Mesothelial cell of epicardium (in vitro differentiated cells): Measurements from ENCODE around the gene ANKRD33B. TPM values are rescaled to one million over a fixed set of nuclear protein-coding genes. Genes with fewer than 3 reads are reported as not detected.

Source experiments
- DNase-seq, 2 experiments: peaks; one replicate each; pipeline ENCODE4 v3.0.0; 2021; ENCODE audit warnings: low spot score in 2 of 2; ENCODE audit not compliant: unreplicated experiment in 2 of 2
- H3K27ac Mint-ChIP-seq: 2 replicates; pipeline ENCODE4 v1.8.0; 2021; ENCODE audit warnings: mixed read lengths
- H3K27me3 Mint-ChIP-seq: 2 replicates; pipeline ENCODE4 v1.8.0; 2021; ENCODE audit warnings: low read depth, mixed read lengths
- H3K36me3 Mint-ChIP-seq: 2 replicates; pipeline ENCODE4 v1.8.0; 2021; ENCODE audit warnings: mixed read lengths
- H3K4me1 Mint-ChIP-seq: 2 replicates; pipeline ENCODE4 v1.8.0; 2021; ENCODE audit warnings: mixed read lengths
- H3K4me3 Mint-ChIP-seq: 2 replicates; pipeline ENCODE4 v1.8.0; 2021; ENCODE audit warnings: mild to moderate bottlenecking, moderate library complexity, mixed read lengths
- H3K9me3 Mint-ChIP-seq: 2 replicates; pipeline ENCODE4 v1.8.0; 2021; ENCODE audit warnings: mixed read lengths
- CTCF ChIP-seq: fragments of 200-600 bp; sonication (generic); IDR thresholded peaks from one replicate; pipeline ENCODE4 v1.5.0; 2021; ENCODE audit warnings: antibody characterized with exemption; ENCODE audit not compliant: unreplicated experiment
- total RNA-seq: library from RNA; stranded (reverse); gene quantifications from 3 replicates; pipeline ENCODE4 v1.2.1, GENCODE V29; 2021

The ANKRD33B gene
- total RNA-seq, 1 donor from 2014 or later, result 3.8 TPM

DNA sequence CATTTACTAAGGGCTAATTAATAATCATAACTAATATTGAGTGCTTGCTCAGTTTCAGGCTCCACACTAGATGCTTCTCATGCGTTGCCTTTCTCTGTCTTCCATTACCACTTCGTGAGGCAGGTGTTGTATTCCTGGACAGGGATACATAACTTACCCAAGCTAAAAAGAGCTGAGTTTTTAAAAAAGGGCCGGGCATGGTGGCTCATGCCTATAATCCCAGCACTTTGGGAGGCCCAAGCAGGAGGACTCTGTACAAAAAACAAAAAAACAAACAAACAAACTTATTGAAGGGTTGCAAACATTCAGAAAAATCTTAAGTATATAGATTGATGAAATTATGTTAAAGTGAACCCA lies 12.1 kb upstream of the ANKRD33B start:
- peak overlapping the region; percentile 89 for H3K27ac Mint-ChIP-seq
- DNase-seq, result no peak
- H3K4me1 Mint-ChIP-seq, result peaks cover 26% of the 10 kb centered on the region
- H3K36me3 Mint-ChIP-seq, result no peaks in the 10 kb centered on the region
- no peak for TF ChIP-seq CTCF
- H3K9me3 Mint-ChIP-seq, result no peaks in the 10 kb centered on the region
- H3K4me3 Mint-ChIP-seq, result no peak overlapping the region
- no peaks in the 10 kb centered on the region for H3K27me3 Mint-ChIP-seq

- Mint-ChIP-seq H3K27ac (peak overlapping the region; percentile 11), H3K9me3 (no peaks in the 10 kb centered on the region), H3K27me3 (peaks cover 2% of the 10 kb centered on the region), H3K4me3 (no peak overlapping the region), H3K36me3 (no peaks in the 10 kb centered on the region), H3K4me1 (peaks cover 32% of the 10 kb centered on the region)
- DNase-seq, result no peak
- no peak for TF ChIP-seq CTCF
These were observed 11.4 kb upstream of the ANKRD33B start for GRCh38 chr5:10552183-10553143.

DNA sequence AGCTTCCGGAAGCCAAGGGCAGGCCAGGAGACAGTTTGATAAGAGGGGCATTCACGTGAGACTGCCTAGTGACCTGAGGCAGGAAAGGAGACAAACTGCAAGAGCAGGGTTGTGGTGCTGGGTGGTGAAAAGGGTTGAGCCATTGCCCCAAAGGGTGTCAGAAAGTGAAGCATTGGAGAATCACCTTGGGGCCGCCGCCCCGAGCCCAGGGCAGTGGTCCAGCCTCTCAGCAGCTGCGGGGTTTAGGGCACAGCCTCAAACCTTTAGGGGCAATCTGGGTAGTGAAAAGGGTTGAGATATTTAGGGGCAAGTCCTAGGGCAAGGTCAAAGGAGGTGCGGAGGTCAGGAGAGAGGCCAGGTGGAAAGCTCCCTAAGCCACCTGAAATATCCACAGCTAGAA lies 10.4 kb upstream of the ANKRD33B start:
- TF ChIP-seq CTCF, result no peak
- H3K36me3 Mint-ChIP-seq, result no peaks in the 10 kb centered on the region
- no peak for DNase-seq
- no peak overlapping the region for H3K27ac Mint-ChIP-seq
- no peaks in the 10 kb centered on the region for H3K9me3 Mint-ChIP-seq
- no peak overlapping the region for H3K4me3 Mint-ChIP-seq
- peaks cover 39% of the 10 kb centered on the region for H3K4me1 Mint-ChIP-seq
- H3K27me3 Mint-ChIP-seq, result peaks cover 3% of the 10 kb centered on the region

GRCh38 chr5:10555277-10555684 lies 8.6 kb upstream of the ANKRD33B start:
- no peaks in the 10 kb centered on the region for H3K9me3 Mint-ChIP-seq
- H3K4me1 Mint-ChIP-seq, result peaks cover 49% of the 10 kb centered on the region
- H3K27me3 Mint-ChIP-seq, result peaks cover 3% of the 10 kb centered on the region
- DNase-seq, result peak in 1 of 2 experiments; percentile 50
- no peak for TF ChIP-seq CTCF
- H3K27ac Mint-ChIP-seq, result peak overlapping the region; percentile 14
- H3K4me3 Mint-ChIP-seq, result no peak overlapping the region
- H3K36me3 Mint-ChIP-seq, result no peaks in the 10 kb centered on the region

DNA sequence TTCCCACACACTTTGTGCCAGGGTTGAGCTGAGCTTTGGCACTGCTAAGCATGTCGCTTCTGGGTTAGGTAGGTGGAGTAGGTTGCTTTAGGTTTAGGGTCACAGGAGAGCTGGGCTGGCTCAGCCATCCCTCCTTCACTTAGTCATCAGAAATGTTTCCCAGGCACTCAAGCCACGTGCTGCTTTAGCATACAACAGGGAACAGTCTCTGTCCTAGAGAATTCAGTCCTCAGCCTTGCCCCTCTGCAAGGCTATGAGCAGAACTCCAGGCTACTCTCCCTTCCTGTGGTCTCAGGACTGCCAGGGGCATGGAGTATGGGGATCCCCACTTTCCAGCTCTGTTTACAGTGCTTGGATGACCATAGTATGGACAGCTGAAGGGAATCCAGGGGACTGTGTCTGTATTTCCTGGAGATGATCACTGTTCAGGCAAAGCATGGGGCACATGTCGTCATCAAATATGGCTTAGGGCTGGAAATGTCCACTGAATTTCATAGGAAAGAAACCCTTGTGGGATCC lies 7.5 kb upstream of the ANKRD33B start:
- DNase-seq, result no peak
- Mint-ChIP-seq H3K27ac (no peak overlapping the region), H3K36me3 (no peaks in the 10 kb centered on the region), H3K9me3 (no peaks in the 10 kb centered on the region), H3K27me3 (peaks cover 7% of the 10 kb centered on the region), H3K4me3 (no peak overlapping the region), H3K4me1 (peaks cover 47% of the 10 kb centered on the region)
- TF ChIP-seq CTCF, result no peak
